OCI-LY7 (cell line): ENCODE measurements around the gene ANKRD44. TPM values are rescaled to one million over a fixed set of nuclear protein-coding genes. Genes with fewer than 3 reads are reported as not detected.

Experiments
- BruUV-seq: library from RNA; stranded (reverse); fragments of 400-500 nt; replicated peaks from 2 replicates; lab custom pipeline; 2021; lab: Mats Ljungman, UMichigan
- CTCF ChIA-PET: fragments of 300-600 bp; sonication (Branson Sonifier 250); formaldehyde crosslinking; loops from one replicate; lab custom pipeline; 2022; ENCODE audit warnings: antibody characterized with exemption; ENCODE audit not compliant: unreplicated experiment; lab: Charles Lee
- POLR2A ChIA-PET: fragments of 300-600 bp; sonication (Branson Sonifier 250); formaldehyde crosslinking; loops from one replicate; lab custom pipeline; 2022; ENCODE audit warnings: antibody characterized with exemption; lab: Charles Lee
- DNase-seq: peaks from one replicate; pipeline ENCODE4 v3.0.0-alpha.2; 2015; ENCODE audit warnings: low spot score
- H2AFZ ChIP-seq: fragments of 200-600 bp; sonication (generic), shearing (Covaris generic); 2 replicates; pipeline ENCODE4 v1.6.1; 2014; ENCODE audit warnings: mild to moderate bottlenecking, antibody characterized with exemption, low read length, moderate library complexity
- H3K27ac ChIP-seq: fragments of 200-600 bp; sonication (generic); 2 replicates; pipeline ENCODE4 v1.5.1; 2014; ENCODE audit warnings: mixed run types, low read depth, mild to moderate bottlenecking, moderate library complexity, low read length, inconsistent platforms; ENCODE audit not compliant: poor library complexity, severe bottlenecking
- H3K36me3 ChIP-seq: fragments of 200-600 bp; sonication (generic); 2 replicates; pipeline ENCODE4 v1.6.1; 2014; ENCODE audit warnings: mild to moderate bottlenecking, antibody characterized with exemption, low read length, moderate library complexity, mixed read lengths; ENCODE audit not compliant: insufficient read depth
- H3K4me1 ChIP-seq: fragments of 200-600 bp; sonication (generic); 2 replicates; pipeline ENCODE4 v1.5.1; 2014; ENCODE audit warnings: mild to moderate bottlenecking, low read length; ENCODE audit not compliant: insufficient read depth, poor library complexity, severe bottlenecking
- H3K4me2 ChIP-seq: fragments of 200-600 bp; sonication (generic); 2 replicates; pipeline ENCODE4 v1.6.1; 2014; ENCODE audit warnings: mild to moderate bottlenecking, low read length
- H3K4me3 ChIP-seq: fragments of 200-600 bp; sonication (generic); 2 replicates; pipeline ENCODE4 v1.5.1; 2014; ENCODE audit warnings: mild to moderate bottlenecking, low read depth, low read length; ENCODE audit not compliant: poor library complexity, severe bottlenecking
- H3K79me2 ChIP-seq: fragments of 200-600 bp; sonication (generic); 2 replicates; pipeline ENCODE4 v1.6.1; 2016; ENCODE audit warnings: low read depth, mild to moderate bottlenecking, low read length, moderate library complexity, mixed read lengths; ENCODE audit not compliant: insufficient read depth
- H3K9me2 ChIP-seq: fragments of 200-600 bp; sonication (generic); 2 replicates; pipeline ENCODE4 v1.6.1; 2016; ENCODE audit warnings: mild to moderate bottlenecking, low read length, mixed read lengths; ENCODE audit not compliant: insufficient read depth
- H3K9me3 ChIP-seq: fragments of 200-600 bp; sonication (generic); 2 replicates; pipeline ENCODE4 v1.6.1; 2014; ENCODE audit warnings: mild to moderate bottlenecking, mixed run types, low read length, mixed read lengths
- H4K20me1 ChIP-seq: fragments of 200-600 bp; sonication (generic); 2 replicates; pipeline ENCODE4 v1.6.1; 2014; ENCODE audit warnings: mild to moderate bottlenecking, antibody characterized with exemption, low read length, moderate library complexity, mixed read lengths; ENCODE audit not compliant: insufficient read depth
- CTCF ChIP-seq: fragments of 200-600 bp; sonication (generic); conservative IDR thresholded peaks from 2 replicates; pipeline ENCODE4 v1.5.1; 2014; ENCODE audit warnings: mild to moderate bottlenecking, antibody characterized with exemption, low read length, moderate library complexity, mixed read lengths
- EZH2phosphoT487 ChIP-seq: fragments of 200-600 bp; sonication (generic); IDR thresholded peaks from 2 replicates; pipeline ENCODE4 v1.6.1; 2018; ENCODE audit warnings: low read depth, borderline replicate concordance, mild to moderate bottlenecking, mixed run types, antibody characterized with exemption, low read length, moderate library complexity, mixed read lengths
- intact Hi-C: fragments of 100-400 bp; cut with micrococcal nuclease; formaldehyde crosslinking; loops from one replicate; pipeline ENCODE4 v1.10.0; 2022; ENCODE audit not compliant: unreplicated experiment
- total RNA-seq, 2 experiments: library from RNA; depleted of rRNA in 1 of 2; stranded (reverse); fragments of >200 nt in 1 of 2; shearing (Covaris generic) in 1 of 2; gene quantifications; 2 replicates each; pipeline ENCODE4 v1.2.3, GENCODE V29; 2014 to 2022

ANKRD44 gene
- total RNA-seq, 2 experiments from 2014 or later: 69.4 to 73.7 TPM

- Histone ChIP-seq H3K27ac (no peak overlapping the region), H3K79me2 (no peaks in the 10 kb centered on the region), H3K4me3 (no peak overlapping the region), H2AFZ (no peak overlapping the region), H3K4me1 (peaks cover 5% of the 10 kb centered on the region), H3K9me3 (no peaks in the 10 kb centered on the region), H3K36me3 (peaks cover 33% of the 10 kb centered on the region), H3K4me2 (no peak overlapping the region), H3K9me2 (no peaks in the 10 kb centered on the region), H4K20me1 (no peaks in the 10 kb centered on the region)
- intact Hi-C loops: no loop called here
- CTCF ChIA-PET: no interaction called here
- DNase-seq: no peak
- BruUV-seq: no TSS peak
- TF ChIP-seq CTCF: no peak
- POLR2A ChIA-PET: interaction anchor here (0.6 to 3.0 kb wide), 3 partner anchors 10 to 254 kb away, joined by 3 to 12 read pairs (median 3); no protein-coding TSS in a partner anchor
These were observed 275.6 kb downstream of the ANKRD44 start for GRCh38 chr2:197035002-197035401.

GRCh38 chr2:197034292-197034691, 276.3 kb downstream of the ANKRD44 start:
- no TSS peak for BruUV-seq
- Histone ChIP-seq H3K4me3 (no peak overlapping the region), H3K9me2 (no peaks in the 10 kb centered on the region), H3K9me3 (no peaks in the 10 kb centered on the region), H3K79me2 (no peaks in the 10 kb centered on the region), H3K36me3 (peaks cover 33% of the 10 kb centered on the region), H3K27ac (no peak overlapping the region), H3K4me1 (peaks cover 5% of the 10 kb centered on the region), H4K20me1 (no peaks in the 10 kb centered on the region), H3K4me2 (no peak overlapping the region), H2AFZ (no peak overlapping the region)
- no peak for DNase-seq
- CTCF ChIA-PET: no interaction called here
- intact Hi-C loops: no loop called here
- POLR2A ChIA-PET: interaction anchor here (0.6 to 1.7 kb wide), 4 partner anchors 8 to 581 kb away, joined by 3 read pairs; no protein-coding TSS in a partner anchor
- TF ChIP-seq EZH2phosphoT487: no peak
- no peak for TF ChIP-seq CTCF

- intact Hi-C loops: no loop called here
- Histone ChIP-seq H3K9me2 (no peaks in the 10 kb centered on the region), H3K79me2 (no peaks in the 10 kb centered on the region), H3K4me1 (peaks cover 5% of the 10 kb centered on the region), H3K4me2 (no peak overlapping the region), H3K4me3 (no peak overlapping the region), H2AFZ (no peak overlapping the region), H4K20me1 (no peaks in the 10 kb centered on the region), H3K9me3 (no peaks in the 10 kb centered on the region), H3K27ac (no peak overlapping the region), H3K36me3 (peaks cover 29% of the 10 kb centered on the region)
- DNase-seq: no peak
- TF ChIP-seq EZH2phosphoT487 (no peak), CTCF (no peak)
- no TSS peak for BruUV-seq
- POLR2A ChIA-PET: interaction anchor here (0.7 to 1.7 kb wide), 3 partner anchors 9 to 530 kb away, joined by 3 read pairs; no protein-coding TSS in a partner anchor
- CTCF ChIA-PET: no interaction called here
These were observed 277.4 kb downstream of the ANKRD44 start for GRCh38 chr2:197033222-197033621.
